Loucy (cell line): ENCODE results near the gene PDE4C.

Experiments used
- CTCF ChIP-seq: fragments of 200-600 bp; sonication (generic); conservative IDR thresholded peaks from 2 replicates; pipeline ENCODE4 v1.5.1; 2014; ENCODE audit warnings: mild to moderate bottlenecking, antibody characterized with exemption, low read length
- EZH2phosphoT487 ChIP-seq: fragments of 200-600 bp; IDR thresholded peaks from 2 replicates; pipeline ENCODE4 v1.6.1; 2018; ENCODE audit warnings: antibody characterized with exemption, mild to moderate bottlenecking, moderate library complexity, borderline replicate concordance

GRCh38 chr19:18191640-18192062, 34.6 kb downstream of the PDE4C start:
- no peak for TF ChIP-seq CTCF
- no peak for TF ChIP-seq EZH2phosphoT487
